ENCODE results near the gene FOXL3. TPM values are rescaled to one million over a fixed set of nuclear protein-coding genes. Genes with fewer than 3 reads are reported as not detected.

The FOXL3 gene
- total RNA-seq, 1 experiment from 2014 or later: not detected

DNA sequence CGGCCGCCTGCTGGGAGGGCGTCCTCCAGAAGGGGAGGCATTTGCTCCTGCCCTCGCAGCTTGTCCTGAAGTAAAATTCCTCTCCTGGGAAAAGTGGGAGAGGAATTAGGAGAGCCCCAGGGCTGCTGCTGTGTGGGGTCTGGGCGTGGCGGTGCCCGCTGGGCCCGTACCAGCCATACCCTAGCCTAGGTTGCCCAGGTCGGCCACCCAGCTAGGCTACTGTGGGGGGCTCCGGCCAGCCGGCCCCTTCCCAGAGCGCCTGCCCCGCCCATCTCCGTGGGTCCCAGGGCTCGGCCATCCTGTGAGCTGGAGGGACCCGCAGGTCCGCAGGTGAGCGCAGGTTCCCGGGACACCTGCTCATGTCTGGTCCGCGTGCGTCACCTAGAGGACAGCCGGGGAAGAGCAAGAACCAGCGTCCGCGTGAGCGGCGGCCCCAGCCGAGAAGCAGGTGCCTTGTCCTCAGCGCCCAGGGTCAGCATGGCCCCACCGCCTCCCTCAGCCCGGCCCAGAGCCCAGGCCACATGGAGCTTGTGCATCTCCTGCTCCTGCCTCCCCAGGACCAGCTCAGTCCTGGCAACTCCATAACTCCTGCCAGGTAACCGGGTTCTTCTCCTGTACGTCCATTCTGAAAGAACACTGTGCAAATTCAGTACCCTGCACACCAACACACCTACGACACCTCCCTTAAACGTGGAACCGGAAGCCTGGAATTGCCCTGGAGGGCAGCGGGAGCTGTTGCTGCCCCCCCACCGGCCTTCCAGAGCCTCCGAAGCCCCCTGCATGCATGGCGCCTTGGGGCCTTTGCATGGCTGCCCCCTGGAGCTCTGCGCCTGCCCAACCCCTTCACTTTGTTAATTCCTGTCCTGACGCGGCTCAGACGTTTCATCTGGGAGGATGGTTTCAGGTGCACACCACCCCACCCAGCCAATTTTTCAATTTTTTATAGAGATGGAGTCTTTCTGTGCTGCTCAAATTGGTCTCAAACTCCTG is 22.8 kb upstream of the FOXL3 start:
- H3K36me3 ChIP-seq (ENCODE audit: insufficient read depth, low read length, poor library complexity, severe bottlenecking): peaks cover 2% of the 10 kb centered on the region
- H3K27me3 ChIP-seq (replicated peaks; ENCODE audit: insufficient read depth, low read depth, low read length, poor library complexity): no peaks in the 10 kb centered on the region
- no peak for TF ChIP-seq EZH2 (IDR thresholded peaks at IDR 0.05; ENCODE audit: borderline replicate concordance, low read depth, low read length, poor library complexity, severe bottlenecking)
- TF ChIP-seq, protein P1, sequence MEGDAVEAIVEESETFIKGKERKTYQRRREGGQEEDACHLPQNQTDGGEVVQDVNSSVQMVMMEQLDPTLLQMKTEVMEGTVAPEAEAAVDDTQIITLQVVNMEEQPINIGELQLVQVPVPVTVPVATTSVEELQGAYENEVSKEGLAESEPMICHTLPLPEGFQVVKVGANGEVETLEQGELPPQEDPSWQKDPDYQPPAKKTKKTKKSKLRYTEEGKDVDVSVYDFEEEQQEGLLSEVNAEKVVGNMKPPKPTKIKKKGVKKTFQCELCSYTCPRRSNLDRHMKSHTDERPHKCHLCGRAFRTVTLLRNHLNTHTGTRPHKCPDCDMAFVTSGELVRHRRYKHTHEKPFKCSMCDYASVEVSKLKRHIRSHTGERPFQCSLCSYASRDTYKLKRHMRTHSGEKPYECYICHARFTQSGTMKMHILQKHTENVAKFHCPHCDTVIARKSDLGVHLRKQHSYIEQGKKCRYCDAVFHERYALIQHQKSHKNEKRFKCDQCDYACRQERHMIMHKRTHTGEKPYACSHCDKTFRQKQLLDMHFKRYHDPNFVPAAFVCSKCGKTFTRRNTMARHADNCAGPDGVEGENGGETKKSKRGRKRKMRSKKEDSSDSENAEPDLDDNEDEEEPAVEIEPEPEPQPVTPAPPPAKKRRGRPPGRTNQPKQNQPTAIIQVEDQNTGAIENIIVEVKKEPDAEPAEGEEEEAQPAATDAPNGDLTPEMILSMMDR (conservative IDR thresholded peaks at IDR 0.05; ENCODE audit: low read depth, low read length): peak; percentile 70
- no peak for DNase-seq (ENCODE audit: low spot score)
- intact Hi-C loops (cut with micrococcal nuclease; ENCODE audit: unreplicated experiment): no loop called here
- POLR2A ChIA-PET (ENCODE audit: low non-redundant PET): no interaction called here
- H3K27ac ChIP-seq (ENCODE audit: low read depth, low read length, poor library complexity, severe bottlenecking): no peak overlapping the region
- peaks cover 7% of the 10 kb centered on the region for H3K9me3 ChIP-seq (ENCODE audit: low read depth, low read length, poor library complexity, severe bottlenecking)
- no peaks in the 10 kb centered on the region for H3K4me1 ChIP-seq (ENCODE audit: insufficient read depth, low read length, poor library complexity, severe bottlenecking)
- CTCF ChIA-PET: no interaction called here
- BruUV-seq (replicated peaks): no TSS peak
- no peak overlapping the region for H3K4me3 ChIP-seq (ENCODE audit: low read depth, low read length, poor library complexity, severe bottlenecking)

DNA sequence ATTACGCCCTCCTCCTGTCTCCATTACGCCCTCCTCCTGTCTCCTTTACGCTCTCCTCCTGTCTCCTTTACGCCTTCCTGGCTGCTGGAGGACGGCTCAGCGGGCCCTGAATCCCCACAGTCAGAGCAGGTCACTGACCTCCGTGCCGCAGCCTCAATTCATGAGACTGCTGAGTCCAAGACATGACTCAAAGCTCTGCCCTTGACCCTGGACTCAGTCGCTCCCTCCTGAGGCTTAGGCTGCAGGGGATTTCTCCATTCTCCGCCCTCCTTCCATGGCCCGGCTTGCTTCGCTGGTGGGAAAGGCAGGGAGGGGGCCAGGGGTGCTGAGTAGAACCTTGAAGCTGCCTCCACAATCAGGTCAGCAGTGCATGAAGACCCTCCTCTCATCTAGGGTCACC is 21.0 kb upstream of the FOXL3 start:
- Histone ChIP-seq H3K4me3 (ENCODE audit: low read depth, low read length, poor library complexity, severe bottlenecking) (no peak overlapping the region), H3K36me3 (ENCODE audit: insufficient read depth, low read length, poor library complexity, severe bottlenecking) (no peaks in the 10 kb centered on the region), H3K27me3 (replicated peaks; ENCODE audit: insufficient read depth, low read depth, low read length, poor library complexity) (no peaks in the 10 kb centered on the region), H3K27ac (ENCODE audit: low read depth, low read length, poor library complexity, severe bottlenecking) (no peak overlapping the region), H3K4me1 (ENCODE audit: insufficient read depth, low read length, poor library complexity, severe bottlenecking) (no peaks in the 10 kb centered on the region), H3K9me3 (ENCODE audit: low read depth, low read length, poor library complexity, severe bottlenecking) (peaks cover 7% of the 10 kb centered on the region)
- no peak for TF ChIP-seq EZH2 (IDR thresholded peaks at IDR 0.05; ENCODE audit: borderline replicate concordance, low read depth, low read length, poor library complexity, severe bottlenecking)
- TF ChIP-seq, protein P1 (conservative IDR thresholded peaks at IDR 0.05; ENCODE audit: low read depth, low read length): no peak
- no TSS peak for BruUV-seq (replicated peaks)
- CTCF ChIA-PET: no interaction called here
- POLR2A ChIA-PET (ENCODE audit: low non-redundant PET): no interaction called here
- DNase-seq (ENCODE audit: low spot score): no peak
- intact Hi-C loops (cut with micrococcal nuclease; ENCODE audit: unreplicated experiment): no loop called here

DNA sequence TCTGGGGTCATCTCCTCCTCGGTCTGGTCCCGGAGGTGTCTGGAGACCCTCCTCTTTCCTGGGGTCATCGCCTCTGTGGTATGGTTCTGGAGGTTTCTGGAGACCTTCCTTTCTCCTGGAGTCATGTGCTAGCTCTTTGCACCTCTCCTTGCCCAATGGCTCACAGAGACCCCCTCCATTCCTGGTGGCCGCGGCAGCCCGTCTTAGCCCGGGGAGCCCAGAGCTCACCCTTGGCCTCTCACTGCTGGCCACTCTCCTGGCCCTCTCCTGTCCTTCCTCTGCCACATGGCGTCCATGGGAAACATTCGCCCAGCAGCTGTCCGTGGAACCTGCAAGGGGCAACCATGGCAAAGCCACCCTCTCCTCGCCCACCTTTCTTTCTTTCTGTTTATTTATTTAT is 20.2 kb upstream of the FOXL3 start:
- Histone ChIP-seq H3K27me3 (replicated peaks; ENCODE audit: insufficient read depth, low read depth, low read length, poor library complexity) (no peaks in the 10 kb centered on the region), H3K27ac (ENCODE audit: low read depth, low read length, poor library complexity, severe bottlenecking) (no peak overlapping the region), H3K4me3 (ENCODE audit: low read depth, low read length, poor library complexity, severe bottlenecking) (no peak overlapping the region), H3K4me1 (ENCODE audit: insufficient read depth, low read length, poor library complexity, severe bottlenecking) (no peaks in the 10 kb centered on the region), H3K9me3 (ENCODE audit: low read depth, low read length, poor library complexity, severe bottlenecking) (peaks cover 14% of the 10 kb centered on the region), H3K36me3 (ENCODE audit: insufficient read depth, low read length, poor library complexity, severe bottlenecking) (no peaks in the 10 kb centered on the region)
- ChIA-PET CTCF (no interaction called here), POLR2A (ENCODE audit: low non-redundant PET) (no interaction called here)
- intact Hi-C loops (cut with micrococcal nuclease; ENCODE audit: unreplicated experiment): no loop called here
- TF ChIP-seq, protein P1 (conservative IDR thresholded peaks at IDR 0.05; ENCODE audit: low read depth, low read length): no peak
- no peak for TF ChIP-seq EZH2 (IDR thresholded peaks at IDR 0.05; ENCODE audit: borderline replicate concordance, low read depth, low read length, poor library complexity, severe bottlenecking)
- BruUV-seq (replicated peaks): no TSS peak
- DNase-seq (ENCODE audit: low spot score): no peak

All from A673 (cell line).